Panc1 (cell line): ENCODE data around the gene OR12D1. TPM values are rescaled to one million over a fixed set of nuclear protein-coding genes. Genes with fewer than 3 reads are reported as not detected.

Source experiments
- ATAC-seq: fragments of 200-7000 bp; cut with Tn5 transposase; 2 replicates; pipeline ENCODE4 v1.9.1; 2020; ENCODE audit warnings: mild to moderate bottlenecking, moderate library complexity
- BruUV-seq: library from RNA; stranded (reverse); fragments of 400-500 nt; replicated peaks from 2 replicates; lab custom pipeline; 2021; lab: Mats Ljungman, UMichigan
- CTCF ChIA-PET: fragments of 300-600 bp; sonication (Branson Sonifier 250); formaldehyde crosslinking; loops from one replicate; lab custom pipeline; 2022; ENCODE audit warnings: antibody characterized with exemption; lab: Charles Lee
- POLR2A ChIA-PET: fragments of 300-600 bp; sonication (Branson Sonifier 250); formaldehyde crosslinking; loops from one replicate; lab custom pipeline; 2022; ENCODE audit warnings: antibody characterized with exemption; lab: Charles Lee
- DNase-seq: peaks from one replicate; pipeline ENCODE4 v3.0.0-alpha.2; 2010; ENCODE audit warnings: low read depth, low spot score
- H3K27ac ChIP-seq: 2 replicates; pipeline ENCODE4 v1.5.1; 2011; ENCODE audit warnings: mild to moderate bottlenecking, low read length, inconsistent platforms
- H3K27me3 ChIP-seq: fragments of 200-500 bp; sonication (Bioruptor generic); 2 replicates; pipeline ENCODE4 v1.6.0; 2014; ENCODE audit warnings: low read length, inconsistent platforms; ENCODE audit not compliant: control insufficient read depth, insufficient read depth
- H3K36me3 ChIP-seq: fragments of 200-500 bp; sonication (Bioruptor generic); 2 replicates; pipeline ENCODE4 v1.5.1; 2014; ENCODE audit warnings: inconsistent platforms, mild to moderate bottlenecking, low read length, moderate library complexity; ENCODE audit not compliant: control insufficient read depth, insufficient read depth
- H3K4me1 ChIP-seq: 2 replicates; pipeline ENCODE4 v1.5.1; 2011; ENCODE audit warnings: inconsistent platforms, mild to moderate bottlenecking, low read length, moderate library complexity; ENCODE audit not compliant: control insufficient read depth, insufficient read depth
- H3K4me3 ChIP-seq, 2 experiments: 2 replicates each; pipeline ENCODE4 v1.5.1; 2011 to 2012; ENCODE audit warnings: low read depth in 2 of 2, low read length in 2 of 2, mild to moderate bottlenecking in 2 of 2, inconsistent platforms in 1 of 2, moderate library complexity in 1 of 2
- H3K9me3 ChIP-seq: fragments of 200-500 bp; sonication (Bioruptor generic); 2 replicates; pipeline ENCODE4 v1.5.1; 2014; ENCODE audit warnings: low read depth, mild to moderate bottlenecking, inconsistent platforms, low read length, moderate library complexity; ENCODE audit not compliant: control insufficient read depth, insufficient read depth
- POLR2AphosphoS5 ChIP-seq: IDR thresholded peaks from 2 replicates; pipeline ENCODE4 v1.6.1; 2012; ENCODE audit warnings: mild to moderate bottlenecking, low read depth, low read length, moderate library complexity
- SIN3A ChIP-seq: IDR thresholded peaks from 2 replicates; pipeline ENCODE4 v1.6.1; 2012; ENCODE audit warnings: low read depth, mild to moderate bottlenecking, low read length, moderate library complexity, borderline replicate concordance; ENCODE audit not compliant: insufficient read depth
- TCF7L2 ChIP-seq: IDR thresholded peaks from 2 replicates; pipeline ENCODE4 v1.6.1; 2011; ENCODE audit warnings: mild to moderate bottlenecking, low read depth, low read length, inconsistent platforms
- in situ Hi-C: cut with HindIII; loops from 2 replicates; pipeline ENCODE4 v1.10.0; 2016; ENCODE audit warnings: low sequenced_read_pairs, low pct_unique_long_range_greater_than_20kb
- intact Hi-C: fragments of 100-400 bp; cut with micrococcal nuclease; formaldehyde crosslinking; loops from one replicate; pipeline ENCODE4 v1.10.0; 2022; ENCODE audit not compliant: unreplicated experiment
- total RNA-seq: library from RNA; stranded (reverse); gene quantifications from one replicate; pipeline ENCODE4 v1.2.1, GENCODE V29; 2021; ENCODE audit not compliant: unreplicated experiment
- TF ChIP-seq, protein P1 (sequence below): fragments of 450-650 bp; IDR thresholded peaks from 2 replicates; pipeline ENCODE4 v1.5.1; 2017; ENCODE audit warnings: mild to moderate bottlenecking
- TF ChIP-seq, protein P2 (sequence below), 2 experiments: IDR thresholded peaks; 2 replicates each; pipeline ENCODE4 v1.6.1; 2011 to 2012; ENCODE audit warnings: low read depth in 2 of 2, control low read depth in 1 of 2, low read length in 1 of 2, mild to moderate bottlenecking in 1 of 2, moderate library complexity in 1 of 2; ENCODE audit not compliant: insufficient read depth in 1 of 2

The OR12D1 gene
- total RNA-seq, 1 experiment from 2014 or later, result not detected

GRCh38 chr6:29388533-29388932 is 26.2 kb upstream of the OR12D1 start:
- Histone ChIP-seq H3K27me3 (no peaks in the 10 kb centered on the region; the same call in 1 of the 2 replicates), H3K4me3 (no peak overlapping the region), H3K9me3 (no peaks in the 10 kb centered on the region), H3K4me1 (no peaks in the 10 kb centered on the region), H3K27ac (no peak overlapping the region), H3K36me3 (no peaks in the 10 kb centered on the region)
- in situ Hi-C loops (no loop called here), intact Hi-C loops (no loop called here)
- ChIA-PET POLR2A (no interaction called here), CTCF (no interaction called here)
- no peak for DNase-seq
- TF ChIP-seq SIN3A (no peak), POLR2AphosphoS5 (no peak), TCF7L2 (no peak)
- TF ChIP-seq, protein P1, sequence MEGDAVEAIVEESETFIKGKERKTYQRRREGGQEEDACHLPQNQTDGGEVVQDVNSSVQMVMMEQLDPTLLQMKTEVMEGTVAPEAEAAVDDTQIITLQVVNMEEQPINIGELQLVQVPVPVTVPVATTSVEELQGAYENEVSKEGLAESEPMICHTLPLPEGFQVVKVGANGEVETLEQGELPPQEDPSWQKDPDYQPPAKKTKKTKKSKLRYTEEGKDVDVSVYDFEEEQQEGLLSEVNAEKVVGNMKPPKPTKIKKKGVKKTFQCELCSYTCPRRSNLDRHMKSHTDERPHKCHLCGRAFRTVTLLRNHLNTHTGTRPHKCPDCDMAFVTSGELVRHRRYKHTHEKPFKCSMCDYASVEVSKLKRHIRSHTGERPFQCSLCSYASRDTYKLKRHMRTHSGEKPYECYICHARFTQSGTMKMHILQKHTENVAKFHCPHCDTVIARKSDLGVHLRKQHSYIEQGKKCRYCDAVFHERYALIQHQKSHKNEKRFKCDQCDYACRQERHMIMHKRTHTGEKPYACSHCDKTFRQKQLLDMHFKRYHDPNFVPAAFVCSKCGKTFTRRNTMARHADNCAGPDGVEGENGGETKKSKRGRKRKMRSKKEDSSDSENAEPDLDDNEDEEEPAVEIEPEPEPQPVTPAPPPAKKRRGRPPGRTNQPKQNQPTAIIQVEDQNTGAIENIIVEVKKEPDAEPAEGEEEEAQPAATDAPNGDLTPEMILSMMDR, result no peak
- TF ChIP-seq, protein P2, sequence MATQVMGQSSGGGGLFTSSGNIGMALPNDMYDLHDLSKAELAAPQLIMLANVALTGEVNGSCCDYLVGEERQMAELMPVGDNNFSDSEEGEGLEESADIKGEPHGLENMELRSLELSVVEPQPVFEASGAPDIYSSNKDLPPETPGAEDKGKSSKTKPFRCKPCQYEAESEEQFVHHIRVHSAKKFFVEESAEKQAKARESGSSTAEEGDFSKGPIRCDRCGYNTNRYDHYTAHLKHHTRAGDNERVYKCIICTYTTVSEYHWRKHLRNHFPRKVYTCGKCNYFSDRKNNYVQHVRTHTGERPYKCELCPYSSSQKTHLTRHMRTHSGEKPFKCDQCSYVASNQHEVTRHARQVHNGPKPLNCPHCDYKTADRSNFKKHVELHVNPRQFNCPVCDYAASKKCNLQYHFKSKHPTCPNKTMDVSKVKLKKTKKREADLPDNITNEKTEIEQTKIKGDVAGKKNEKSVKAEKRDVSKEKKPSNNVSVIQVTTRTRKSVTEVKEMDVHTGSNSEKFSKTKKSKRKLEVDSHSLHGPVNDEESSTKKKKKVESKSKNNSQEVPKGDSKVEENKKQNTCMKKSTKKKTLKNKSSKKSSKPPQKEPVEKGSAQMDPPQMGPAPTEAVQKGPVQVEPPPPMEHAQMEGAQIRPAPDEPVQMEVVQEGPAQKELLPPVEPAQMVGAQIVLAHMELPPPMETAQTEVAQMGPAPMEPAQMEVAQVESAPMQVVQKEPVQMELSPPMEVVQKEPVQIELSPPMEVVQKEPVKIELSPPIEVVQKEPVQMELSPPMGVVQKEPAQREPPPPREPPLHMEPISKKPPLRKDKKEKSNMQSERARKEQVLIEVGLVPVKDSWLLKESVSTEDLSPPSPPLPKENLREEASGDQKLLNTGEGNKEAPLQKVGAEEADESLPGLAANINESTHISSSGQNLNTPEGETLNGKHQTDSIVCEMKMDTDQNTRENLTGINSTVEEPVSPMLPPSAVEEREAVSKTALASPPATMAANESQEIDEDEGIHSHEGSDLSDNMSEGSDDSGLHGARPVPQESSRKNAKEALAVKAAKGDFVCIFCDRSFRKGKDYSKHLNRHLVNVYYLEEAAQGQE (IDR thresholded peaks at IDR 0.05; ENCODE audit: insufficient read depth in 1 of 2, low read depth in 2 of 2, low read length in 1 of 2), result no peak
- ATAC-seq, result no peak
- no TSS peak for BruUV-seq

DNA sequence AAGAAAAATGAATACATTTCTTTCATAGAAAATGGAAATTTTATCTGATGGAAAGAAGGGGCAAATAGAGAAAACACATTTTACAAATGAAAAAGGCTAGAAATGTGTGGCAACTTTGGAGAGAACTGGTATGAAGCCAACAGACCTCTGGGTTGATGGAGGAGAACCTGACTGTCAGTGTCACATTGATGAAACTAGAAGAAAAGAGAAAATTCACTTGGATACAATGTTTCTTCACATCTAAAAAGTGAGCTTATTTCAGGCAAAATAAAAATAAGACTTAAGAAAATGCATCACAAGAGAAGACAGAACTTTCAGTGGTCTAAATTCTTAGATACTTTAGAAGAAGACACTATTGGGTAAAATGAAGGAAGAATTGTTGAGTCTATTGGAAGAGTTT is 19.4 kb upstream of the OR12D1 start, which contains the start of gene OR12D2:
Gene OR12D2, plus strand, starts transcription at position 301 of the 400 bp plus-strand sequence. CDS start 1,069 bp downstream, outside the sequence.
- ChIA-PET POLR2A (no interaction called here), CTCF (no interaction called here)
- TF ChIP-seq POLR2AphosphoS5 (no peak), SIN3A (no peak), TCF7L2 (no peak)
- TF ChIP-seq, protein P1, result no peak
- TF ChIP-seq, protein P2 (IDR thresholded peaks at IDR 0.05; ENCODE audit: insufficient read depth in 1 of 2, low read depth in 2 of 2, low read length in 1 of 2), result no peak
- BruUV-seq, result no TSS peak
- no peaks in the 10 kb centered on the region for H3K9me3 ChIP-seq
- in situ Hi-C loops, result no loop called here
- peaks cover 2% of the 10 kb centered on the region; the same call in 1 of the 2 replicates for H3K27me3 ChIP-seq
- no peak within 1 kb of the TSS for H3K4me3 ChIP-seq
- intact Hi-C loops, result no loop called here
- ATAC-seq, result no peak
- no peak for DNase-seq
- H3K4me1 ChIP-seq, result no peaks in the 10 kb centered on the region
- H3K27ac ChIP-seq, result no peak within 1 kb of the TSS
- no peaks in the 10 kb centered on the region for H3K36me3 ChIP-seq
